Activated CD4-positive, CD25-positive, alpha-beta regulatory T cell treated with anti-CD3 and anti-CD28 coated beads, Interleukin-2, amount 50 U/mL, for 24 hours (primary cell): ENCODE measurements around the gene KCNQ2.

Source experiments
- ATAC-seq, 2 donors: fragments of 150-1000 bp; cut with Tn5 transposase; one replicate each; pipeline ENCODE4 v1.10.0; 2021; ENCODE audit warnings: mild to moderate bottlenecking in 1 of 2, moderate library complexity in 1 of 2

KCNQ2 gene

GRCh38 chr20:63452821-63453523 is 19.5 kb downstream of the KCNQ2 start:
- ATAC-seq, result peak in 1 of 2 donors; percentile 39

- peak in 1 of 2 donors; percentile 14 for ATAC-seq
Observed at GRCh38 chr20:63452341-63452740, 20.1 kb downstream of the KCNQ2 start.

DNA sequence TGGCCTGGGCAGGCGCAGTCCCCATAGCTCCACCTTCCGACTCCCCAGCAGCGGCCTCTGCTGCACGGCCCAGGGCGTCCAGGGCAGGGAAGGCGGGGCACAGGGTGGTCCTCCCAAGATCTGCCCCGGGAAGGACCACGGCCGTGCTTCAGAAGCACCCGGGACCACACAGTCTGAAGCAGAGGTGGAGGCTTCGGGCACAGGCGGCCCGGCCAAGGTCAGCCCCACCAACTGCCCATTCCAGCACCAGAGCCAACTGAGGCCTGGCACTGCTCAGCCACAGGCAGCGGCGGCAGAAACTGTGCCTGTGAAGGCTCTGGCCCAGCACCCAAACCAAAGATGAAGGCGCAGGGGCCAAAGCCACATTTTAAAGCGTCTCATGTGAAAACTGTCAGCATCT is 20.6 kb downstream of the KCNQ2 start:
- ATAC-seq, result no peak

GRCh38 chr20:63449796-63450730 is 22.4 kb downstream of the KCNQ2 start:
- no peak for ATAC-seq

DNA sequence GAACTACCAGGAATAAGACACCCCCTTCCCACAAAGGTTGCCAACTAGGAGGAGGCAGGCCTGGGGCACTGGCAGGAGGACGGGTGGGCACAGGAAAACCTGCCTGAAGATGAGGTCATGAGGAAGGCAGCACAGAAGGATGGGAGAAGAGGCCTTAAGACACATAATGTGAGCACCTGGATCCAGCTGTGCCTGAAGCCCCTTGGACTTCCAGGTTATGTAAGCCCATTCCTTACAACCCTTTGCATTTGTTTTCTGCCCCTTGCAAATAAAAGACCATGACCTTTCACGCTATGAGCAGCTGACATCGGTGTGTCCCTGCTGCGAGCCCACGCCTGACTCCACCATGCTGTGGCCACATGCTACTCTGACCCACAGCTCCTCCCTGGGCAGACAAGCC is 23.4 kb downstream of the KCNQ2 start:
- no peak for ATAC-seq

- no peak for ATAC-seq
Observed at GRCh38 chr20:63448031-63448430, 24.4 kb downstream of the KCNQ2 start.

DNA sequence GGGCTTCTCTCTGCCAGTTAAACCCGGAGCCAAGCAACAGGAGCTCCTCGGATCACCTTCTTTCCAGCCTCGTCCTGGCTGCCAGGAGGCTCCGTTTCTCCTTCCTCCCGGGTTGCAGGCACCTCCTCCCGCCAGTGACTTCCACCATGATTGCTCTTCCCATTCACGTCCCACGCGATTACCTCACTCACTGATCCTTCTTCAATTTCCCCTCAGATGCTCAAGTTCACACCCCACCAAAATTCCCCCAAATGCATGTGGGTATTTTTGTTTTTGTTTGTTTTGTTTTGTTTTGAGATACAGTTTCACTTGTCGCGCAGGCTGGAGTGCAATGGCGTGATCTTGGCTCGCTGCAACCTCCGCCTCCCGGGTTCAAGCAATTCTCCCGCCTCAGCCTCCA is 25.1 kb downstream of the KCNQ2 start:
- ATAC-seq, result no peak

GRCh38 chr20:63446216-63447024 is 26.0 kb downstream of the KCNQ2 start:
- ATAC-seq, result no peak

- no peak for ATAC-seq
Observed at GRCh38 chr20:63445075-63445734, 27.2 kb downstream of the KCNQ2 start.

- no peak for ATAC-seq
Observed at GRCh38 chr20:63444548-63444947, 27.9 kb downstream of the KCNQ2 start.

DNA sequence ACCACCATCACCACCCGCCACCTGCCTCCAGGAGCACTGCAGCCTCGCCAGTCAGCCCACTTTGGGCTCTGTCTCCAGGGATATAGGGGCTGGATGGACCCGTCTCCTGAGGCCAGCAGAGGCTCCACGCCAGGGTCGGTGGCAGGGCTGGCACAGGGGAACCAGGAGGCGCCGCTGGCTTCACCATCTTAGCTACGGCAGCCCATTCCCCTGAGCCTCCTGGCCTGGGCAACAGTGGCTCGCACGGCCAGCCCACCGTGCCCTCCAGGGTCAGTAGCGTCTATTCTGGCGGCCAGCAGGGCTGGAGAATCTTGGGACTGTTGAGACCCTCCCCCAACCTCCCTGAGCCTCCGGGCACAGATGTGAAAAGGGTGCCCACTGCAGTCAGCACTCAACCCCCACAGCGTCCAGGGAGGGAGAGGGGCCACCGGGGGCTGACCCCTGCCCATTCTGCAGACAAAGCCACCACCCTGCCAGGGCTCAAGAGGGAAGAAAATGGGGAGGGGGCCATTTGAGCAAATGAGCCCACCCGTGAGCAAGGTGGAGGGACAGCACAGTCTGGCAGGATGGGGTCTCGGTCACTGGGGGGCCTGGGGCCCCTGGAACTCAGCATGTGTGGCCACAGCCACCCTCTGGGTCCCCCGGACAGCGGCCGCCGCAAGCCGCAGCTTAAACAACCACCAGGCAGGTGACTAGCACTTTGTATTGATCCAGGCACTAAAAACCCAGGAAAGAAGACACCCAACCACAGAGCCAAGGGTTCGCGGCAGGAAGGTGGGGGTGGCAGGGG is 28.7 kb downstream of the KCNQ2 start:
- ATAC-seq, result no peak

DNA sequence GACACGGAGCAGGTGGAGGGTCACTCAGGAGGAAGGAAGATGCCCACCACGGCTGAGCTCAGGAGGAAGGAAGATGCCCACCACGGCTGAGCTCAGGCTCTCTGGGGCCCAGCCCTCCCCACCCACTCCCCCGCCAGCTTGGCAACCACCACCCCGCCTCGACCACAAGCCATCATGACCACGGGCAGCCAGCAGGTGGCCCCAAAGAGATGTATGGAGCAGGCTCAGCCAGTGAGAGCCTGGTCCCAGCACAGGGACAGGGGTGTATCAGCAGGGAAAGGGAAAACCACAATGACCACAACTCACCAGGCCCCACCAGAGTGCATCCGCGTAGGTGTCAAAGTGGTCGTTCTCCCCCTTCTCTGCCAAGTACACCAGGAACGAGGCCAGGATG is 30.4 kb downstream of the KCNQ2 start:
- ATAC-seq, result peak; percentile 46 to 62

GRCh38 chr20:63441136-63442099 is 31.0 kb downstream of the KCNQ2 start:
- ATAC-seq, result peak; percentile 75 to 80

- ATAC-seq, result no peak
Observed at GRCh38 chr20:63440366-63440955, 32.0 kb downstream of the KCNQ2 start.

GRCh38 chr20:63439866-63440265 is 32.6 kb downstream of the KCNQ2 start:
- no peak for ATAC-seq

GRCh38 chr20:63438121-63438520 is 34.3 kb downstream of the KCNQ2 start:
- no peak for ATAC-seq

GRCh38 chr20:63435552-63435951 is 36.9 kb downstream of the KCNQ2 start:
- ATAC-seq, result no peak

DNA sequence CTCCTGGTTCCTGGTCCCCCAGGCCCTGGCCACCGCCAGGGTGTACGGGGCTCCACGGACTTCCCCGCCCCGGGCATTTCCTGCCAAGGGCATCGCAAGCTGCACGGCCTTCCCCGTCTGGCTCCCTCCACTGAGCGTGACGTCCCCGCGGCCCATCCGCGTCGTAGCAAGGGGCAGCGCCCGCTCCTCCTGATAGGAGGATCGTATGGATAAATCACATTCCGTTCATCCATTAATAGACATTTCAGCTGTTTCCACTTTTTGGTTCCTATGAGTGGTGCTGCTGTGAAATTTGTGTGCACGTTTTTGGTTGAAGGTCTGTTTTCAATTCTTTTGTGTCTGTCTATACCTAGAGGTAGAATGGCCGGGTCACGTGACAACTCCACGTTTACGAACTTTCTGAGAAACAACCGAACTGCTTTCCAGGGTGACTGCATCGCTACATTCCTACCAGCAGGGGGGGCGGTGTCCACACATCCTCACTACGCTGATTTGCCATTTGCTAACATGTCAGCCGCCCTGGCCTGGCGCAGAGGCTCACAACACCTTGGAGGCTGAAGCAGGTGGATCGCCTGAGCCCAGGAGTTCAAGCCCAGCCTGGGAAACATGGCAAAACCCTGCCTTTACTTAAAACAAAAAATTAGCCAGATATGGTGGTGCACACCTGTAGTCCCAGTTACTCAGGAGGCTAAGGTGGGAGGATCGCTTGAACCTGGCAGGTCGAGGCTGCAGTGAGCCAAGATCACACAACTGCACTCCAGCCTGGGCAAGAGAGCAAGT is 37.7 kb downstream of the KCNQ2 start:
- ATAC-seq, result peak; percentile 73 to 80
